SK-N-SH (cell line): Measurements from ENCODE around the gene ACP4.

Experiments used
- CTCF ChIP-seq: fragments of 200-600 bp; sonication (generic); IDR thresholded peaks from 2 replicates; pipeline ENCODE4 v1.6.1; 2017; ENCODE audit warnings: antibody characterized with exemption, mild to moderate bottlenecking, moderate library complexity
- EP300 ChIP-seq, 2 experiments: IDR thresholded peaks; 2 replicates each; pipeline versions ENCODE4 v1.4.0 to v1.6.1; 2012; ENCODE audit warnings: borderline replicate concordance in 1 of 2, low read depth in 1 of 2, low read length in 1 of 2
- MXI1 ChIP-seq: IDR thresholded peaks from 2 replicates; pipeline ENCODE4 v1.6.1; 2012; ENCODE audit warnings: mild to moderate bottlenecking, low read depth, low read length, improper control_type of control experiment
- POLR2AphosphoS5 ChIP-seq: IDR thresholded peaks from 2 replicates; pipeline ENCODE4 v1.6.1; 2012; ENCODE audit warnings: low read depth, low read length
- TEAD4 ChIP-seq: IDR thresholded peaks from 2 replicates; pipeline ENCODE4 v1.4.0; 2012; ENCODE audit warnings: mild to moderate bottlenecking, borderline replicate concordance; ENCODE audit not compliant: insufficient read depth
- USF2 ChIP-seq: fragments of 150-350 bp; IDR thresholded peaks from 2 replicates; pipeline ENCODE4 v1.6.1; 2017; ENCODE audit warnings: antibody characterized with exemption, low read length, low read depth, borderline replicate concordance

- TF ChIP-seq EP300 (IDR thresholded peaks at IDR 0.05; ENCODE audit: borderline replicate concordance in 1 of 2, low read depth in 1 of 2, low read length in 1 of 2) (no peak), TEAD4 (no peak), POLR2AphosphoS5 (peak; percentile 3; the same call in 1 of the 2 replicates), USF2 (no peak), MXI1 (no peak), CTCF (peak; percentile 23; the same call in 1 of the 2 replicates)
Measured at GRCh38 chr19:50794876-50795663, 4.9 kb downstream of the ACP4 start.
